ENCODE data around the gene THAP4. TPM values are rescaled to one million over a fixed set of nuclear protein-coding genes. Genes with fewer than 3 reads are reported as not detected.

Gene THAP4
- total and polyA plus RNA-seq, 2 of the 13 experiments (the other 11 are each of a cell fraction or from before 2014, with no cell fraction given), result 59.7 to 75.7 TPM

- TF ChIP-seq ZBTB40 (IDR thresholded peaks at IDR 0.05) (no peak), ZBTB40 (CRISPR knock-in tag; IDR thresholded peaks at IDR 0.05) (no peak), AHDC1 (CRISPR knock-in tag; IDR thresholded peaks at IDR 0.05; ENCODE audit: borderline replicate concordance) (no peak), THAP8 (CRISPR knock-in tag; IDR thresholded peaks at IDR 0.05; ENCODE audit: borderline replicate concordance) (peak; percentile 87; the same call in 1 of the 2 replicates), AHR (CRISPR knock-in tag; IDR thresholded peaks at IDR 0.05) (no peak; the same call in 1 of the 2 replicates), ZNF326 (CRISPR knock-in tag; IDR thresholded peaks at IDR 0.05; ENCODE audit: borderline replicate concordance) (no peak), ZBTB49 (CRISPR knock-in tag; IDR thresholded peaks at IDR 0.05; ENCODE audit: borderline replicate concordance) (no peak), ZBTB7A (CRISPR knock-in tag; IDR thresholded peaks at IDR 0.05) (0 out of 2 replicates have a peak, but pooled peaks have one; percentile 13), FOXK2 (IDR thresholded peaks at IDR 0.05) (no peak), ISX (CRISPR knock-in tag; conservative IDR thresholded peaks at IDR 0.05) (no peak)
Measured at GRCh38 chr2:241559323-241560161, 77.4 kb downstream of the THAP4 start (continued).
